Right lobe of liver (tissue), 6 donors: ENCODE data around the gene FBXO8. TPM values are rescaled to one million over a fixed set of nuclear protein-coding genes. Genes with fewer than 3 reads are reported as not detected.

ENCODE experiments used
- ATAC-seq, 4 donors: fragments of 200-7000 bp; cut with Tn5 transposase; one replicate each; pipeline ENCODE4 v1.9.1; 2020; ENCODE audit warnings: mild to moderate bottlenecking in 4 of 4, moderate library complexity in 4 of 4
- DNase-seq, 3 donors: peaks; one replicate each; pipeline ENCODE4 v3.0.0-alpha.2; 2020
- H3K27ac ChIP-seq, 3 donors: fragments of 200-600 bp; one replicate each; pipeline ENCODE4 v1.8.0; 2022
- H3K27me3 ChIP-seq, 2 donors: fragments of 200-600 bp; one replicate each; pipeline ENCODE4 v1.8.0; 2022
- H3K36me3 ChIP-seq, 4 donors: fragments of 200-600 bp; sonication (generic) in 1 of 4; one replicate each; pipeline versions ENCODE4 v1.5.1 to v1.8.0; 2017 to 2022; ENCODE audit warnings: control low read depth in 1 of 4
- H3K4me1 ChIP-seq, 4 donors: fragments of 200-600 bp; sonication (generic) in 1 of 4; one replicate each; pipeline versions ENCODE4 v1.5.1 to v1.8.0; 2017 to 2022; ENCODE audit warnings: control low read depth in 1 of 4
- H3K4me3 ChIP-seq, 3 donors: fragments of 200-600 bp; one replicate each; pipeline ENCODE4 v1.8.0; 2022
- H3K9me3 ChIP-seq, 4 donors: fragments of 200-600 bp; sonication (generic) in 1 of 4; one replicate each; pipeline versions ENCODE4 v1.5.1 to v1.8.0; 2017 to 2022; ENCODE audit warnings: control low read depth in 1 of 4
- CTCF ChIP-seq, 4 donors: fragments of 200-600 bp in 3 of 4; fragments of 450-650 bp in 1 of 4; IDR thresholded peaks; one replicate each; pipeline versions ENCODE4 v1.5.1 to v1.8.0; 2016 to 2022; ENCODE audit warnings: antibody characterized with exemption in 4 of 4, mild to moderate bottlenecking in 2 of 4
- POLR2A ChIP-seq: fragments of 450-650 bp; IDR thresholded peaks from one replicate; pipeline ENCODE4 v1.6.1; 2017; ENCODE audit warnings: antibody characterized with exemption, mild to moderate bottlenecking
- WGBS: methylation state at CpG from one replicate; pipeline ENCODE4 v1.1.6; 2018; ENCODE audit warnings: low coverage, low lambda C conversion rate; ENCODE audit not compliant: insufficient coverage; ENCODE audit errors: missing lambda C conversion rate; 5-methylcytosine and 5-hydroxymethylcytosine counted together
- intact Hi-C, 2 donors: fragments of 100-400 bp; cut with DNase I; formaldehyde crosslinking; loops; one replicate each; pipeline versions ENCODE4 v1.11.2 to v1.14.1; 2022
- total RNA-seq, 6 experiments: library from RNA; depleted of rRNA in 2 of 6; stranded (reverse); fragments of >200 nt in 2 of 6; fragmentation: NEBNext Ultra II Directional in 3 of 6; extraction: Animal tissue kit (Norgen Biotek cat#: 25700) in 3 of 6; gene quantifications; one replicate each; pipeline versions ENCODE4 v1.1.0 to v1.2.4, GENCODE V29; 2016 to 2023
- donor health status: DM: no; HTN: yes; CAD: no.
- donor health status: DM: no; HTN: no; CAD: no.
- donor health status: DM: no; HTN: no; CAD: no.
- donor health status: DM: no; HTN: yes; CAD: no.
- donor health status: DM: no; HTN: yes; CAD: no.

The FBXO8 gene
- total RNA-seq, 6 experiments from 2014 or later = 22.9 to 73.3 (median 29.3) TPM

DNA sequence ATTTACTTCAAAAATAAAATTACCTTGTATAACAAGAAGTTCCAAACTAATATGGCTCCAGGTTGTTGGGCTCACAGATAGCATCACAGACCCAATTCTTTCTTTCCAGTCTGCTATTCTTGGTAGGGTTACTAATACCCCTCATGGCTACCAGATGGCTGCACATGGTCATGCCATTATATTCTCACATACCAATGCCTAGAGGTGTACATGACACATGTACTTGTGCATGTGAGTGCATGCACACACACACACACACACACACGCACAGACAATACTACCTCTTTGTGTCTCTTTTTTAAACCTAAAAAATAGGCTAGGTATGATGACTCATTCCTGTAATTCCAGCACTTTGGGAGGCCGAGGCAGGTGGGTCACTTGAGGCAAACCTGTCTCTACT, 31.1 kb downstream of the FBXO8 start:
- no peak overlapping the region for H3K4me3 ChIP-seq
- TF ChIP-seq POLR2A = no peak
- no peak for TF ChIP-seq CTCF (IDR thresholded peaks at IDR 0.05)
- no peaks in the 10 kb centered on the region for H3K4me1 ChIP-seq
- H3K9me3 ChIP-seq = no peaks in the 10 kb centered on the region
- intact Hi-C loops = no loop called here
- H3K27ac ChIP-seq = no peak overlapping the region
- H3K27me3 ChIP-seq = no peaks in the 10 kb centered on the region
- DNase-seq = no peak
- ATAC-seq = no peak
- 71% methylated on average over 2 of the region's 2 CpGs for WGBS
- peaks cover 0 to 3% (median 0%) of the 10 kb centered on the region in 4 donors for H3K36me3 ChIP-seq

- intact Hi-C loops = no loop called here
- TF ChIP-seq CTCF (IDR thresholded peaks at IDR 0.05) = no peak
- TF ChIP-seq POLR2A = no peak
- H3K4me3 ChIP-seq = no peak overlapping the region
- DNase-seq (no peak), ATAC-seq (no peak)
- H3K9me3 ChIP-seq = no peaks in the 10 kb centered on the region
- no peaks in the 10 kb centered on the region for H3K27me3 ChIP-seq
- H3K36me3 ChIP-seq = no peaks in the 10 kb centered on the region
- WGBS = 68% methylated on average over 1 of the region's 1 CpG
- H3K4me1 ChIP-seq = no peaks in the 10 kb centered on the region
- H3K27ac ChIP-seq = no peak overlapping the region
Measured at GRCh38 chr4:174248407-174248806, 35.1 kb downstream of the FBXO8 start.

DNA sequence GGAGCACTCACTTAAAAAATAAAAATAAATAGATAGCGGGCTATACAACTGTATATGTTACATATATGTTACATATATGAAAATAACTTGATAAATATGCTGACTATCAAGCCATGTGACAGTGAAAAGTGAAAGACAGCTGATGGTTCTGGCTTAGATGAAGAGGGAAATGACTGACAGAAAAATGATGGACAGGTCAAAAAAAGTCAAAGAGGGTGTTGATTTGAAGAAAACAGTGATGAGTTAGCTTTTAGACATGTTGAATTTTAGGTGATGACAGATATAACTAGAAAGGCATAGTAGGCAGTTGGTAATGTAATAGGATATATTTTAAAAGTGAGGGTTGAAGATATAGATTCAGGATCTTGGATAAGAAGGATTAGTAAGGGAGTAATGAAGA, 37.8 kb downstream of the FBXO8 start:
- H3K36me3 ChIP-seq = peaks cover 0 to 3% (median 0%) of the 10 kb centered on the region in 4 donors
- ATAC-seq = no peak
- no peak overlapping the region for H3K4me3 ChIP-seq
- WGBS = 86% methylated on average over 1 of the region's 1 CpG
- intact Hi-C loops = no loop called here
- no peak overlapping the region for H3K27ac ChIP-seq
- no peaks in the 10 kb centered on the region for H3K4me1 ChIP-seq
- H3K9me3 ChIP-seq = no peaks in the 10 kb centered on the region
- no peaks in the 10 kb centered on the region for H3K27me3 ChIP-seq
- no peak for DNase-seq
- no peak for TF ChIP-seq CTCF (IDR thresholded peaks at IDR 0.05)
- TF ChIP-seq POLR2A = no peak

DNA sequence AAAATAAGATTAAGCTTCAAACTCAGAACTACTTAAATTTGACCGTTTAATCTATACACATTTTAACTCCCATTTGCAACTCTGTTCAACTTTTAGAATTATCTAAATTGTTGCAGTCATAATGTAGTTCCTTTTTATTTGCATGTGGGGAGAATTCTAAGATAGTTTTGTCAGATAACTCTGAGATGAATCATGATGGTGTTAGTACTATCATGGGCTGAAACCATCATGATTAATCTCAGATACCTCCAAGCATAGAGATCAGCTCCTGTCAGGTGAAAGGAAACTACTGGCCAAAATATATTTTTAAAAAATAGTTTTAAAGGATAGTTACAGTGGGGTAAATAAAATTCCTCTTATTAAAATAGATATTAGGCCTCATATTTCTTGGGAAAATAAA, 39.0 kb downstream of the FBXO8 start:
- H3K27me3 ChIP-seq = no peaks in the 10 kb centered on the region
- no peak for ATAC-seq
- H3K4me1 ChIP-seq = no peaks in the 10 kb centered on the region
- H3K36me3 ChIP-seq = peaks cover 0 to 4% (median 0%) of the 10 kb centered on the region in 4 donors
- 89% methylated on average over 1 of the region's 1 CpG for WGBS
- no peak for DNase-seq
- H3K27ac ChIP-seq = no peak overlapping the region
- intact Hi-C loops = no loop called here
- H3K4me3 ChIP-seq = no peak overlapping the region
- no peaks in the 10 kb centered on the region for H3K9me3 ChIP-seq
- TF ChIP-seq CTCF (IDR thresholded peaks at IDR 0.05) = no peak
- TF ChIP-seq POLR2A = no peak

GRCh38 chr4:174241162-174241561, 42.3 kb downstream of the FBXO8 start:
- 78% methylated on average over 3 of the region's 3 CpGs for WGBS
- peaks cover 0 to 8% (median 3%) of the 10 kb centered on the region in 4 donors for H3K36me3 ChIP-seq
- ATAC-seq = no peak
- no peak overlapping the region for H3K27ac ChIP-seq
- no peaks in the 10 kb centered on the region for H3K9me3 ChIP-seq
- no peak for TF ChIP-seq CTCF (IDR thresholded peaks at IDR 0.05)
- H3K4me1 ChIP-seq = no peaks in the 10 kb centered on the region
- H3K4me3 ChIP-seq = no peak overlapping the region
- DNase-seq = no peak
- intact Hi-C loops = no loop called here
- no peaks in the 10 kb centered on the region for H3K27me3 ChIP-seq
